ENCODE data around the gene LEMD1. TPM values are rescaled to one million over a fixed set of nuclear protein-coding genes. Genes with fewer than 3 reads are reported as not detected.

Gene LEMD1
- total RNA-seq, 2 donors from 2014 or later, result 0.68 to 22.0 TPM

DNA sequence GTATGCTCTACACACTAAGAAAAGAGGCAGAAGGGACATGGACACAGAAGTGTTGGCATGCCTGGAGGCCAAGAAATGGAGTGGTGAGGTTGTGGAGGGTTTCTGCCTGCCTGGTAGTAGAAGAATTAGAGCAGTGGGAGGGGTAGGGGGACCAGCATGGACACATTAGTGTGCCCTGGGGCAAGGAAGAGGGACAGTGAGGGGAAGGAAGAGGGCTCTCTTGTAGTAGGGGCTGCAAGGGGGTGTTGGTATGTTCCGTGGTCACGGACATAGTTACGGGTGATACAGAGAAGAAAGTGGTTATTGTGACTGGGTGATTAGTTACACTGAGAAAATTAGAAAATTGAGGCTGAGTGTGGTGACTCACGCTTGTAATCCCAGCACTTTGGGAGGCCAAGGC is 23.3 kb downstream of the LEMD1 start:
- H3K36me3 ChIP-seq, result no peaks in the 10 kb centered on the region
- no peaks in the 10 kb centered on the region for H3K27me3 ChIP-seq (replicated peaks; ENCODE audit: insufficient read depth)
- no peaks in the 10 kb centered on the region for H3K9me3 ChIP-seq
- H3K27ac ChIP-seq, result no peak overlapping the region
- no peaks in the 10 kb centered on the region for H3K4me1 ChIP-seq (replicated peaks)
- no peak overlapping the region for H3K4me3 ChIP-seq
- WGBS, result 93% methylated on average over 4 of the region's 4 CpGs
- TF ChIP-seq, protein P1, sequence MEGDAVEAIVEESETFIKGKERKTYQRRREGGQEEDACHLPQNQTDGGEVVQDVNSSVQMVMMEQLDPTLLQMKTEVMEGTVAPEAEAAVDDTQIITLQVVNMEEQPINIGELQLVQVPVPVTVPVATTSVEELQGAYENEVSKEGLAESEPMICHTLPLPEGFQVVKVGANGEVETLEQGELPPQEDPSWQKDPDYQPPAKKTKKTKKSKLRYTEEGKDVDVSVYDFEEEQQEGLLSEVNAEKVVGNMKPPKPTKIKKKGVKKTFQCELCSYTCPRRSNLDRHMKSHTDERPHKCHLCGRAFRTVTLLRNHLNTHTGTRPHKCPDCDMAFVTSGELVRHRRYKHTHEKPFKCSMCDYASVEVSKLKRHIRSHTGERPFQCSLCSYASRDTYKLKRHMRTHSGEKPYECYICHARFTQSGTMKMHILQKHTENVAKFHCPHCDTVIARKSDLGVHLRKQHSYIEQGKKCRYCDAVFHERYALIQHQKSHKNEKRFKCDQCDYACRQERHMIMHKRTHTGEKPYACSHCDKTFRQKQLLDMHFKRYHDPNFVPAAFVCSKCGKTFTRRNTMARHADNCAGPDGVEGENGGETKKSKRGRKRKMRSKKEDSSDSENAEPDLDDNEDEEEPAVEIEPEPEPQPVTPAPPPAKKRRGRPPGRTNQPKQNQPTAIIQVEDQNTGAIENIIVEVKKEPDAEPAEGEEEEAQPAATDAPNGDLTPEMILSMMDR (IDR thresholded peaks at IDR 0.05), result no peak
- no peak for TF ChIP-seq POLR2A (IDR thresholded peaks at IDR 0.05)
- TF ChIP-seq POLR2AphosphoS5 (IDR thresholded peaks at IDR 0.05), result no peak
- DNase-seq (ENCODE audit: low spot score), result no peak
- intact Hi-C loops (cut with DNase I), result no loop called here

DNA sequence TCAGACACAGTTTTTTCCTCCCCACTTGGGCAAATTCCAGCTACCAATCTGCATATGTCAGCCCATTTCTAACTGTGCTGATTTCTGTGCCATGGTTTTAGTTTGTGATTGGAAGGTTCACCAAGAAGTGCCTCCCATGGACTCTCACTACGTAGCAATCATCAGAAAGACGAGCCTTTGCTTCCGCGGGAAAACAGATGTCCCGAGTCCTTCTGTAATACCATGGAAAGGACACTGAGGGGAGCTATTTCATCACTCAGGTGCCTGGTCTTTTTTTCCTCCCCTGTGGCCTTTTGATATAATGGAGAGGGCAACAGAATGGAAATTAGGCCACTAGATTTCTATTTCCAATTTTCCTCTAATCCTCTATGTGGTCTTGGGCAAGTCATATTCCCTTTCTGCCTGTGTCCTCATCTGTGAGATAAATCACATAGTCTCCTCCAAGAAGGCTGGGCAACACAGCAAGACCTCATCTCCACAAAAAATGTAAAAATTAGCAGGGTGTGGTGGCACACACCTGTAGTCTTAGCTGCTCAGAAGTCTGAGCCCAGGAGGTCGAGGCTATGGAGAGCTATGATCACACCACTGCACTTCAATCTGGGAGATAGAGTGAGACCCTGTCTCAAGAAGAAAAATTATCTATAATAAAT is 24.8 kb downstream of the LEMD1 start:
- intact Hi-C loops (cut with DNase I), result no loop called here
- DNase-seq (ENCODE audit: low spot score), result no peak
- H3K4me3 ChIP-seq, result no peak overlapping the region
- H3K36me3 ChIP-seq, result no peaks in the 10 kb centered on the region
- 10% methylated on average over 6 of the region's 6 CpGs for WGBS
- no peaks in the 10 kb centered on the region for H3K9me3 ChIP-seq
- H3K4me1 ChIP-seq (replicated peaks), result no peaks in the 10 kb centered on the region
- no peak overlapping the region for H3K27ac ChIP-seq
- H3K27me3 ChIP-seq (replicated peaks; ENCODE audit: insufficient read depth), result no peaks in the 10 kb centered on the region
- no peak for TF ChIP-seq POLR2A (IDR thresholded peaks at IDR 0.05)
- TF ChIP-seq, protein P1 (IDR thresholded peaks at IDR 0.05), result peak in 3 of 4 experiments; percentile 28 to 67 (median 54)

DNA sequence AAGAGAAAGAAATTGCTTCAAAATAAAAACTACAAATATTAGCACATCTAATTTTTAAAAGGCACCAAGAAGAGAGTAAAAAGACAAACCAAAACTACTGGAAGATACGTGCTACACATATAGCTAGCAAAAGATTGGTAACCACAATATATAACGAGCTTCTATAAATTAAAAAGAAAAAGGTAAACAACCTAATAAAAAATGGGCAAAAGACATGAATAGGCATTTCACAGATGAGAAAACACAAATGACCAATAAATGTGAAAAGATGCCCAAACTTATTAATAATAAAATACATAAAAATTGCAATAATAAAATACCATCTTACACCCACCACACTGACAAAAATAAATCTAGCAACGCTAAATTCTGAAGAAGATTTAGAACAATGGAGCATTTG is 26.2 kb downstream of the LEMD1 start:
- Histone ChIP-seq H3K27ac (no peak overlapping the region), H3K27me3 (replicated peaks; ENCODE audit: insufficient read depth) (no peaks in the 10 kb centered on the region), H3K9me3 (no peaks in the 10 kb centered on the region), H3K4me3 (no peak overlapping the region), H3K4me1 (replicated peaks) (no peaks in the 10 kb centered on the region), H3K36me3 (no peaks in the 10 kb centered on the region)
- intact Hi-C loops (cut with DNase I), result no loop called here
- 67% methylated on average over 3 of the region's 3 CpGs for WGBS
- DNase-seq (ENCODE audit: low spot score), result no peak
- TF ChIP-seq POLR2A (IDR thresholded peaks at IDR 0.05), result no peak
- no peak for TF ChIP-seq POLR2AphosphoS5 (IDR thresholded peaks at IDR 0.05)
- TF ChIP-seq, protein P1 (IDR thresholded peaks at IDR 0.05), result no peak

DNA sequence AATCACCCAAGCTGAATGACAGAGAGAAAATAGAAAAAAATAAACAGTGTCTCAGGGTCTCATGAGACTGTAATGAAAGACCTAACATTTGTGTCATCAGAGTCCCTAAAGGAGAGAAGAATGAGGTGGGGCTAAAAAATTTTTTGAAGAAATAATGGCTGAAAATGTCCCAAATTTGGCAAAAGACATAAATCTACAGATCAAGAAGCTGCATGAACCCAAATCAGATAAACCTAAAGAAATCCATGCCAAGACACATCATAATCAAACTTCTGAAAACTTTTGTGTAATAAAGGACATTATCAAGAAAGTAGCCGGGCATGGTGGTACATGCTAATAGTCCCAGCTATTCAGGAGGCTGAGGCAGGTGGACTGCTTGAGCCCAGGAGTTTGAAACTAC is 29.2 kb downstream of the LEMD1 start:
- Histone ChIP-seq H3K4me1 (replicated peaks) (no peaks in the 10 kb centered on the region), H3K9me3 (no peaks in the 10 kb centered on the region), H3K36me3 (no peaks in the 10 kb centered on the region), H3K27me3 (replicated peaks; ENCODE audit: insufficient read depth) (no peaks in the 10 kb centered on the region), H3K4me3 (no peak overlapping the region), H3K27ac (no peak overlapping the region)
- TF ChIP-seq POLR2A (IDR thresholded peaks at IDR 0.05) (no peak), POLR2AphosphoS5 (IDR thresholded peaks at IDR 0.05) (no peak)
- TF ChIP-seq, protein P1 (IDR thresholded peaks at IDR 0.05), result no peak
- no peak for DNase-seq (ENCODE audit: low spot score)
- WGBS, result 62% methylated on average over 1 of the region's 1 CpG
- intact Hi-C loops (cut with DNase I), result no loop called here

DNA sequence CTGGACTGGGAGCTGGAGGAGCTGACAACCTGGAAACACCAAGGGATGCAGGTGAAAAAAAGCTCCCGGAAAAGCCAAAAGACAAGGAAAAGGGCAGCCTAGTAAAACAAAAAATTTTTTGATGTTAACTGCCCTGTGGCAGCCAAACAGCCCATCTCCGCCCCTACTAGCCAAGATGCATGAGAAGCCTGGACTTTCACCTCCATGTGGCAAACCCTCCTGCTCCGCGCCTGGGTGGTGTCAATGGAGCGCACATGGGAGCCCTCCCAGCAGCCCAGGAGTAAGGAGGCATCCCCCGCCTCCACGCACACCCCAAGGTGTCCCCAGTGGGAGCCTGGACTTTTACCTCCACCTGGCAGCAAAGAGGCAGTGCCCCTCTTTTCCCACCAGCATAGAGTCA is 30.5 kb downstream of the LEMD1 start:
- no peak for DNase-seq (ENCODE audit: low spot score)
- WGBS, result 87% methylated on average over 7 of the region's 7 CpGs
- H3K36me3 ChIP-seq, result no peaks in the 10 kb centered on the region
- no peak overlapping the region for H3K4me3 ChIP-seq
- no peaks in the 10 kb centered on the region for H3K9me3 ChIP-seq
- H3K4me1 ChIP-seq (replicated peaks), result no peaks in the 10 kb centered on the region
- H3K27ac ChIP-seq, result no peak overlapping the region
- no peaks in the 10 kb centered on the region for H3K27me3 ChIP-seq (replicated peaks; ENCODE audit: insufficient read depth)
- TF ChIP-seq, protein P1 (IDR thresholded peaks at IDR 0.05), result no peak
- intact Hi-C loops (cut with DNase I), result no loop called here

Measured in prostate gland (tissue), 2 donors.